HL-60 (cell line): ENCODE results near the gene NFIX.

Experiments
- CTCF ChIP-seq: IDR thresholded peaks from one replicate; pipeline ENCODE4 v1.5.1; 2011; ENCODE audit warnings: low read length, control low read depth, inconsistent platforms; ENCODE audit not compliant: insufficient read depth
- POLR2AphosphoS5 ChIP-seq: IDR thresholded peaks from 2 replicates; pipeline ENCODE4 v1.6.1; 2012; ENCODE audit warnings: low read depth
- REST ChIP-seq: IDR thresholded peaks from 2 replicates; pipeline ENCODE4 v1.6.1; 2012; ENCODE audit warnings: low read depth; ENCODE audit not compliant: insufficient replicate concordance

- no peak for TF ChIP-seq CTCF
- TF ChIP-seq POLR2AphosphoS5, result no peak
- no peak for TF ChIP-seq REST
Measured at GRCh38 chr19:13029301-13029880, 34.1 kb downstream of the NFIX start.
